GM12864 (cell line): ENCODE results near the gene QSOX2.

Experiments used
- DNase-seq: peaks from one replicate; pipeline ENCODE4 v3.0.0-alpha.2; 2011; ENCODE audit warnings: low read depth
- H3K4me3 ChIP-seq: 2 replicates; pipeline ENCODE4 v1.5.1; 2011; ENCODE audit warnings: mild to moderate bottlenecking, low read depth, low read length, control low read depth
- TF ChIP-seq, protein P1 (sequence below): IDR thresholded peaks from 2 replicates; pipeline ENCODE4 v1.5.1; 2011; ENCODE audit warnings: low read depth, mild to moderate bottlenecking, moderate library complexity, low read length, control low read depth, inconsistent platforms; ENCODE audit errors: missing control alignments

The QSOX2 gene

DNA sequence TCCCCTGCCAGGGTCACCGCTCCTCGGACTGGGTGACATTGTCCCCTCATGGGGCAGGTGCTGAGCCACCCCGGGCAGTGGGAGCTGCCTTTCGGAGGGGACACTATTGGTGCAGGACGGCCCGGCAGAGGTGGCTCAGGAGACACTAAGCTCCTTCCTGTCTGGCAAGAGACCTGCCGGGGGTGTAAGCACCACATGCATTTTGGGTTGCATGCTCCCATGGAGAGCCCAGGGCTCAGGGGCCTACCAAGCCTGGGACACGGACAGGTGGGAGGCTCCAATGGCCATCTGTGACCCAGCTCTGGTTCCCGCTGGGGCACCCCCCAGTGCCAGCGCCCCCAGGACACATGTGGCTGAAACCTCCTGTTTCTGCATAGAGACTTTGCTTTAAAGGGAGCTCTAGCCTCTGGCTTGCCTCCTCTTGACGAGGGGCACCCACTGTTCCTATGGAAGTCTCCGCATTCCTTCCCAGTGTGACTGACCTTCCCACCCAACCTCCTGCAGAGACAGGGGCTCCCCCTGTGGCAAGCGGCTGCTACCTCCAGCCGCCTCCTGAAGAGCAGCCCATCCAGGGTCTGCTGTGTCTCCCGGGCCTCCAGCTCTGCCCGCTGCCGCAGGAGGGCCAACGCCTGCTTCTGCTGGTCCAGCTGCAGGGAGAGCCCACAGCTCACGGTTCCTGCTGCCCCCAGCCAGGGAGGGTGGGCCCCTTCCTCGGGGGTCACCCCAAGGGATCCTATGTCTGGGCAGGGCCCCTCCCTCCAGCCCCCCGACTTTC lies 30.2 kb upstream of the QSOX2 start:
- no peak overlapping the region for H3K4me3 ChIP-seq
- TF ChIP-seq, protein P1, sequence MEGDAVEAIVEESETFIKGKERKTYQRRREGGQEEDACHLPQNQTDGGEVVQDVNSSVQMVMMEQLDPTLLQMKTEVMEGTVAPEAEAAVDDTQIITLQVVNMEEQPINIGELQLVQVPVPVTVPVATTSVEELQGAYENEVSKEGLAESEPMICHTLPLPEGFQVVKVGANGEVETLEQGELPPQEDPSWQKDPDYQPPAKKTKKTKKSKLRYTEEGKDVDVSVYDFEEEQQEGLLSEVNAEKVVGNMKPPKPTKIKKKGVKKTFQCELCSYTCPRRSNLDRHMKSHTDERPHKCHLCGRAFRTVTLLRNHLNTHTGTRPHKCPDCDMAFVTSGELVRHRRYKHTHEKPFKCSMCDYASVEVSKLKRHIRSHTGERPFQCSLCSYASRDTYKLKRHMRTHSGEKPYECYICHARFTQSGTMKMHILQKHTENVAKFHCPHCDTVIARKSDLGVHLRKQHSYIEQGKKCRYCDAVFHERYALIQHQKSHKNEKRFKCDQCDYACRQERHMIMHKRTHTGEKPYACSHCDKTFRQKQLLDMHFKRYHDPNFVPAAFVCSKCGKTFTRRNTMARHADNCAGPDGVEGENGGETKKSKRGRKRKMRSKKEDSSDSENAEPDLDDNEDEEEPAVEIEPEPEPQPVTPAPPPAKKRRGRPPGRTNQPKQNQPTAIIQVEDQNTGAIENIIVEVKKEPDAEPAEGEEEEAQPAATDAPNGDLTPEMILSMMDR: no peak
- DNase-seq: no peak

GRCh38 chr9:136274786-136275654 lies 29.4 kb upstream of the QSOX2 start:
- no peak for DNase-seq
- TF ChIP-seq, protein P1: no peak
- H3K4me3 ChIP-seq: no peak overlapping the region

- DNase-seq: no peak
- TF ChIP-seq, protein P1: no peak
These were observed 28.5 kb upstream of the QSOX2 start for GRCh38 chr9:136273921-136274785.

GRCh38 chr9:136273244-136273865 lies 27.7 kb upstream of the QSOX2 start:
- DNase-seq: no peak
- no peak overlapping the region for H3K4me3 ChIP-seq
- TF ChIP-seq, protein P1: no peak

More at GRCh38 chr9:136273921-136274785, 28.5 kb upstream of the QSOX2 start:
- no peak overlapping the region for H3K4me3 ChIP-seq

- TF ChIP-seq, protein P1: no peak
- no peak for DNase-seq
- H3K4me3 ChIP-seq: no peak overlapping the region
These were observed 24.6 kb upstream of the QSOX2 start for GRCh38 chr9:136270173-136270705.

GRCh38 chr9:136268735-136269134 lies 23.1 kb upstream of the QSOX2 start:
- TF ChIP-seq, protein P1: no peak
- H3K4me3 ChIP-seq: no peak overlapping the region
- DNase-seq: no peak
